Stimulated activated naive CD4-positive, alpha-beta T cell treated with Interleukin-2 at 50 U/mL for 16 hours (primary cell): Measurements from ENCODE around the gene NFIX.

Source experiments
- DNase-seq: peaks from one replicate; lab custom pipeline; 2025; lab: John Stamatoyannopoulos, UW

Gene NFIX

DNA sequence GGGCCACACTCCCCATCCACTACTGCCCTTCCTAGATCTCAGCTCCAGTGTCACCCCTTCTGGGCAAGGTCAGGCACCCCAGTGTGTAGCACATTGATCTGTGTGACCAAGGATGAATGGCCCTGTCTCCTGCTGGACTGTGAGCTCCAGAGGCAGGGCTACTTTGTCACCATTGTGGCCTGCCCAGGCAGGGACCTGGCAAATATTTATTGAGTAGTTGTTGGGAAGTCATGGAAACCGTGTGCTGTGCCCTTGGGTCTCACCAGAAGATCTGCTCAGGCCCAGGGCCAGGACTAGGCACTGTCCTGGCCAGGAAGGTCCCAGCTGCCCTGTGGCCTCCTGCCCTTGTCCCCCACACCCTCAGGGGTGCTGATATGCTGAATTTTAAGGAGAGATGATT is 133.3 kb downstream of the NFIX start:
- no peak for DNase-seq

- DNase-seq: no peak
Observed at GRCh38 chr19:13129384-13129783, 134.1 kb downstream of the NFIX start.

DNA sequence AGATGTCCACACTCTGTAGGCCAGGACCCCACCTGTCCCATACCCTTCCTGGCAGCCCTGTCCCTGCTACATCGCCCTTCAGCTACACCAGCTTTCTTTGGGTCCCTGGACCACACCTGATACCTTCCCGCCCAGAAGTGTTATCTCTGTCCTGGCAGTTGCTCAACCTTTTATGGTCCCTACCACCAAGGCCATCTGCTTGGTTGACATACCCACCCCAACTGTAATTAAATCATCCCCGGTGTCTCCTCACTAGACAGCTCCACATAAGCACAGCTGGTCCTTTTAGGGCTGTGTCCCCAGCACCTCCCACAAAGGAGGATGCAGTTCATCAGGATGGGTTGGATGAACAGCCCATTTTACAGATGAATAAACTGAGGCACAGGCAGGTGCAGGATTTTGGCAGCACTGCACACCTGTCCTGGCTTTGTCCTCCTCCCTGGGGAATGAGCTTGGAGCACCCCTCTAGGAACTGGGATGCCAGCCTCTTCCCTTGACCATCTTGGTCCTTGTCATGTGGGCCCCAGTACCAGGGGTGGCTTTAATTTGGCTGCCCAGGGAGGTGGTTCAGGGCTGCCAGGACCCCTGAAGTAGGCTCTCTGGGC is 135.7 kb downstream of the NFIX start:
- DNase-seq: no peak

DNA sequence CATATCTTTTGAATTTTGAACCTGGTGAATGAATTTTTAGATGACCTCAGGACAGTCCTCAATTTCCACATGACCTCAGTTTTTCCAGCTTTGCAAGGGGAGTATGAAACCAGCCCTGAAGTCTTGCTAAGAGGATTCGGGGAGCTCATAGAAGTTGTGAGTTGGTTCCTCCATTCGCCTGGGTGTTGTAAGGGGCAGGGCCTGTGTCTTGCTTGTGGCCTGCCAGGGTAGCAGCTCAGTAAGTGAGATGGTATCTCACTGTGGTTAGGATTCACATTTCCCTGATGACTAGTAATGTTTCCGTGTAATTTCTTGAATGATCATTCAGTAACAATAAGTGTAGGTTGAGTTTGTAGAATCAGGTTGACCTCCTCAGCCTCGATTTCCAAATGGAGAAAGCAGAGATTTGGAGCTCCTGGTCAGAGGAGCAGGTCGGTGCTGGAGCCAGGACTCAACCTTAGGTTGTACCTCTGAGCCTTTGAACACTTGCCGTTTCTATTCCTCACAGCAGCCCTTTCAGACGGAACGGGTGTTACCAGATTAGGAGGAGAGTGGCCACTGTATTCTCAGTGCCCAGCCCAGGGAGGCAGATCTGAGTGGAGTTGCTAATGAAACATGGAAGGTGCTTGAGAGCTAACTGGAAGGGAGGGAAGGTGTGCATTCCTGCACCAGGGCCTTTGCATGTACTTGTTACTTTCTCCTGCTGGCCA is 137.4 kb downstream of the NFIX start:
- DNase-seq: peak; percentile 71

- DNase-seq: no peak
Observed at GRCh38 chr19:13133241-13133870, 138.1 kb downstream of the NFIX start.

- no peak for DNase-seq
Observed at GRCh38 chr19:13134626-13135025, 139.4 kb downstream of the NFIX start.

GRCh38 chr19:13135068-13136062 is 140.1 kb downstream of the NFIX start:
- no peak for DNase-seq

GRCh38 chr19:13137290-13137794 is 142.1 kb downstream of the NFIX start:
- no peak for DNase-seq

- DNase-seq: no peak
Observed at GRCh38 chr19:13138171-13138915, 143.1 kb downstream of the NFIX start.

GRCh38 chr19:13138916-13139198 is 143.6 kb downstream of the NFIX start:
- DNase-seq: no peak

DNA sequence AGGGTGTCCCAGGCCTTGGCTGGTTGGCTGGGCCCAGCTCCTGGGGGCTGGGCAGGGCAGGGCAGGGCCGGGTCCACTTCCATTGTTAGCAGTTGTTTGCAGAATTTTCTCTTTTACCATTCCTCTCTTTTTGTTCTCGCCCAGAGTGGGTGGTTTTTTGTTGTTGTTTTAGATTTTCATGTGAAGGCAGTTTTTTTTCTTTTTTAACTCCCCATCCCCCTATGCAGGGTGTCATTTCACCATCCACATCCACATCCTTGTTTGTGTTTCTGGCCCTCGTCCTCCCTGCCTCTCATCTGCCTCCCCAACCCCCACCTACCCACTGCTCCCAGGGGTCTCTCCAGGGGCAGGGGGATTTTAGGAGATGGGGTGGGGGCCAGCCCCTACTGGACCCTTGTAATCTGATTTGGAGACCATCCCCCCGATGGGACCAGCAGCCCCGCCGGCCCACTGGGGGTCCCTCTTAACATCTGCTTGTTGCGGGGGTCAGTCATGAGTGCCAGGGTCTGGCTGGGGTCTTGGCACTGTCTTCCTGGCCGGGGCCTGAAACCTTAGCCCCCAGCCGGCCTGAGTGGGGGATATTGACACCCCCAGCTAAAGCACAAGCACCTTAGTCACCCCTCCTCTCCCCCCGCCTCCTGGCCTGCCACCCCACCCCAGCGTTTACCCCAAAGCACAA is 144.5 kb downstream of the NFIX start:
- no peak for DNase-seq

DNA sequence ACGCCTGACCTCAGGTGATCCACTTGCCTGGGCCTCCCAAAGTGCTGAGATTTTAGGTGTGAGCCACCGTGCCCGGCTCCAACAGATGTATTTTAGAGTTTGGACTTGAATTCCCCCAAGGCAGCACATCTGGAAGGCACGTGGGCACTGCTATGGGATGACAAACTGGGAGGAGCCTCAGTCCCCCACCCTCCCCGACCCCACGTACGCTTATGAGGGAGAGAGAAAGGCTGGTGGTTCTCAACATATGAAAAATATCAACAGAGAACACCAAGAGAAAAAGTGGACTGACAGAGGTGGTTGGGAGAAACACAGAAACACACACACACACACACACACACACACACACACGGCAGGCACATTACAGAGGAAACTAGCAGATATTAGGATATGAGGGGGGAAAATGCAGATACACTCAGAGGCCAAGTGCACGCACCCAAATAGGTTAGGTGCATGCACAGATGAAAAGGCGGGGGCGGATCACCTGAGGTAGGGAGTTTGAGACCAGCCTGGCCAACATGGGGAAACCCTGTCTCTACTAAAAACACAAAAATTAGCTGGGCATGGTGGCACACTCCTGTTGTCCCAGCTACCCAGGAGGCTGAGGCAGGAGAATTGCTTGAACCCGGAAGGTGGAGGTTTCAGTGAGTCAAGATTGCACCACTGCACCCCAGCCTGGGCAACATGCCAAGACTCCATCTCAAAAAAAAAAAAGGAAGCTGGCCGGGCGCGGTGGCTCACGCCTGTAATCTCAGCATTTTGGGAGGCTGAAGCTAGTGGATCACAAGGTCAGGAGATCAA is 151.7 kb downstream of the NFIX start:
- DNase-seq: no peak
